GM18909 (cell line): ENCODE data around the gene TNN.
A peak's percentile ranks its signal among the peaks of the same experiment; 100 is the strongest.

Experiments
- ATAC-seq: cut with Tn5 transposase; IDR thresholded peaks from one replicate; pipeline ENCODE4 v1.9.1; 2021; ENCODE audit warnings: mild to moderate bottlenecking; ENCODE audit not compliant: unreplicated experiment, poor library complexity

The TNN gene

DNA sequence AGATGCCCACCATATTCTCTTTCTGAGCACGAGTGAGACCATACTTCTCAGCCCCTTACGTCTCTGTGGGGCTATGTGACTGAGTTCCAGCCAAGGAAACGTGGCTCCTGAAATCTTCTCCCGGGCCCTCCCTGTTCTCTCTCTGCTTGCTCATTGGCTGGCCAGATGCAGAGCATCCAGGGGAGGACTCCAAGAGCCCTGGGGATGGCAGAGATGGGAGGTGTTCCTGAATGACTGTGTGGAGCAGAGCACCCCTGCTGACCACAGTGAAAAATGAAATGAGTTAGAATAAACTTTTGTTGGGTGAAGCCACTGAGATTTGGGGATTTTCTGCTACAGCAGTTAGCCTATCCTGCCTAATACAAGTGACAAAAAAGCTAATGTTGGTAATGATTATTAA is 101.1 kb downstream of the TNN start:
- ATAC-seq = no peak

DNA sequence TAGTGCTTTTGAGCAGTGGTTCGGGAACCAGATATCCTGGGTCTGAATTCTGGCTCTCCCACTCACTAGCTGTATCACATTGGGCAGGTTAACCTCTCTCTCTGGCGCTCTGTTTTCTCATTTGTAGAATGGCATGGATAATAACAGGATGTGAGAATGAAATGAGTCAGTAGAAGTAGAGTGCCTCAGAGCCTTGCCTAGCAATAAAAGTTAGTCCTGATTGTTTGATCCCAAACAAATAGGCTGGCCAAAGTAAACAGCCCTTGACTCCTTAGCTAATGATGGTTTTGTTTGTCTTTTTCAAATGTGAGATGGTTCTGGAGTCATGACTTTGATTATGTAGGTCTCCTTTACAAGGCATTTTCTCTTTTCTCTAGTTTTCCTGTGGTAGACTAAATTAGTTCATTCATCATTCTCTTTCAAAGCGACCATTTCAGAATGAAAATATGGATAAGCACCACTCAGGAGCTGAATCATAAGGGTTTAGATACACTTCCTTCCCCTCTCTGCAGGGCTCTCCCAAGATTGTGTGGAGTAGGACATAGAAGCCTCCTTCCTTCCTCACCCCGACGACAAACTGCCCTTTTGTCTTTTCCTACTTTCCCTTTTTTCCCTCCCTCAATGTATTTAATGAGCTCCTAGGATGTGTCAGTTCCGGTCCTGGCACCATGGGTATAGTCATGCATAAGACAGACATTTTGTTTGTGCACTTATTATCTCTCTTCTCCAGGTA is 101.8 kb downstream of the TNN start:
- ATAC-seq = no peak

DNA sequence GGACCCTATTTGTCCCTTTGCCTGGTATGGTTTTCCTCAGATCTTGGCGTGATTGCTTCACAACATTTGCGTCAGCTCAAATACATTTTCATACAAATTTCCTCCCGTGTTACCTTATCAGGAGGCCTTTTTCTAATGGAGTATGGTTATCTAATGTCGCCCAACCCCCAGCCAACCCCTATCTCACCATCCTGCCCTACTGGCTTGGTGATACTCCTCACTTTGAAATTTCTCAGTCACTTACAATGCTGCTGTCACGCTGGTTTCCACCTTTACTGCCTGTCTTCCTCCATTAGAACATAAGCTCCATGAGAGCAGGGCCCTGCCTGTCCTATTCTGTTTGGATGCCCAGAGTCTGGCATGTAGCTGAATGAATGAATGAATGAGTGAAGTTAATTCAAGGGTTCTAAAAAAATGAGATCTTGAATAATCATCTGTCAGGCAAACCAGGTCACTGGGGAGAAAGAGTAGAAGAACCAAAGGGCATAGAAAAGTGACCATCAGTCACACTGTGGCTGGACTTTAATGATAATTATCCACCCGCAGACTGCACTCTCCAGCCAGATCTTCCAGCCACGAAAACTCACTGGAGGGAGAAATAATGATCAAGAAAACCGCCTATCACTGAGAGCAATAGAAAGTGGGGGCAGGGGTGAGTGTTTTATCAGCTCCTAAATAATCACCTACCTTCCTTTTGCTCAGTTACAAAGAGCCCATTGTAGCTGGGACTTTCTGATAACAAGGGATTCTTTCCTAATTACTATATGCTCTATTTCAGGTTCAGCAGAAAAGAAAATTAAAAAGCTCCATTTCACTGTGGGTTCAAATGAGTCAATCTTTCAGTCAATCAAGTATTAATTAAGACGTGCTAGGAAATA is 103.6 kb downstream of the TNN start:
- ATAC-seq = no peak

DNA sequence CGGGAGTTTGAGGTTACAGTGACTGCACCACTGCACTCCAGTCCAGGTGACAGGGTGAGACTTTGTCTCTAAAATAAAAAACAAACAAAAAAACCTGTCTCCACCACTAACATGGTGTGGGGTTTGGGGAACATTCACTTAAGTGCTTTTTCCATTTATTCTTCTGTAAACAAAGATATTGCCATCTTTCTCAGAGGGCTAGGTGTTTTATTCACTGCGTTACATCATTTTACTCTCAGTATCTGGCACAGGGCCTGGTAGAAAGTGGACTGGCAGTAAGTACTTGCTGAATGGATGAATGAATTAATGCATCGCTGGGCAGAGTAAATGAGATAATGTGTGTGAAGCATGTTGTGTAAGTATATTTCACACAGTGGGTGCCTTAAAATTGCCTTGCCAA is 104.9 kb downstream of the TNN start:
- ATAC-seq = no peak

DNA sequence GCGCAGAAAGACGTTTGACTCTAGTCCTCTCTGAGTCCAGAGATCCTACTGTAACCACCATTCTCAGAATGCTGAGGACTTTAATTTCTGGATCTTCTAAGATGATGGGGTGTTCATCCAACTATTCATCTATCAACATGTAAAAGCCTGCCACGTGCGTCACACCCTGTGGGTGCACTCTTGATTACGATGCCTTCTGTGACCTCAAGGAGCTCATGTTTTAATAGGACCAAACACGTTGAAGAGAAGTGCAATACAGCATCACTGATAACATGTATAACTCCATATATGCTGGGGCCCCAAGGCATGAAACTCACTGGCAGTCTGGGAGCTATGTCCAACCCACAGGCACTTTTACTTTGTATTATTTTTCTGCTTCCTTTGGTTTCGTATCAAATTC is 105.9 kb downstream of the TNN start:
- no peak for ATAC-seq

DNA sequence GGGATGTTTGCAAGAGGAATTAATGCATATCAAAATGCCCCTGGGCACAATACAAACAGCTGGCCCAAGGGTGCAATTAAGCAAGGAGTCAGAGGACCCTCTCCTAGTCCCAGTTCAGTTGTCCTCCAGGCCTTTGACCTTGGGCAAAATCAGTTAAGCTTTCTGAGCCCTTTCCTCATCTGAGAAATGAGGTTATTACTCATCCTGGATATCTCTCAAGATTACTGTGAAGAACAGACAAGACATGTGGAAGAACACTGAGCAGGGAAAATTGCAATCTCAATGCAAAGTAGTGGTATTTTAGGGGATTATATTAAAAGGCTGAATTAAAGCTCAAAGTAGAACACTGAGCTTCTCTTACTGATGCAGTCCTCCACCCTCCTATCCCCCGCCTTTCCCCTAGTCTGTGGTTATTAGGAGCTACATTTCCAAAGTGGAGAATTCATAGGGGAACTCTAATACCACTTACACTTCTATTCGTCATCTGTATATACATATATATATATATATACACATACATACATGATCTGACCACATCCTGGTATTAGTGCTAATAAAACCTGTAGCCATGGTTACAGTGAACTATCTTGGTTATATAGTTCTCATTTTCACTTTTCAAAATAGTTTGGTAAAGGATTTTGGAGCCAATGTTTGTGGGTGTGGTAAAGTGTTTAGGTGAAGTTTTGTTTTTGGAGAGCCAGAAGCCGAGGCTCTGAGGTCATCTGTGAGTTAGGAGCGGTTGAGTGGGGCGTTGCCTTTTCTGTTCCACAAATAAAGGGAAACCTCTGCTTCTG is 106.9 kb downstream of the TNN start:
- ATAC-seq = peak; percentile 88

DNA sequence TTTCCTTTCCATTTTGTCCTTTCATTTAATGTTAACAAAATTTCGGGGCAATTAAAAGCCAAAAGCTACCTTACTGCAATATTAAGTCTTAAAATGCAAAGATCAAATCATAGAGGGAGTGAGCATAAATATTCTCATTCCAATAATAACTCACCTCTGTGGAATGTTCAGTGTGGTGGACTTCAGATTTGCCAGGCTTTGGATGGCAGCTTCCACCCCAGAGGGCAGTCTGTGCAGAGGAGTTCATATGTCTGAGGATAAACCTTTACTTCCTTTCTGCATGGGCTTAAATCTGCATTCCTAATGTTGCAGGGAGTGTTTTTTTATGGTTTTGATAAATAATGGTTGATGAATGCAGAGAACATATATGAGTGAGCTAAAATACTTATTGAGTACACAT is 108.6 kb downstream of the TNN start:
- ATAC-seq = no peak

DNA sequence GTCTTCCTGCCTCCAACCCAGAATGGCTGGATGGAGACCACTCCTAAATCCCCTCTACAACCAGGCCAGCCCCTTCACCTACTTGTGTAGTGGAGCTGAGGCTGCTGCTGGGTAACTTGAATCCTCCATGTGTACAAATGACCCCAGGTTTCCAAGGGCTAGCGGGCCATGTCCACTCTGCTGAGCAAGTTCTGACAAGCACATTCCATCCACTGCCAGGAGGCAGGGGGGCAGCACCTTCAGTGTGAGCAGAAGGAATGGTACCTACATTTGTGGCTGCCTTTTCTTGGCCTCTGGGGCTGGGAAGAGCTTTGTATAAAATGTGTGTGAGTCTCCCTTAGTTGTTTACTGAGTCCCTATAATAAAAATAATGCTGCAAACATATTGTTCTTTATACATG is 110.4 kb downstream of the TNN start:
- no peak for ATAC-seq

DNA sequence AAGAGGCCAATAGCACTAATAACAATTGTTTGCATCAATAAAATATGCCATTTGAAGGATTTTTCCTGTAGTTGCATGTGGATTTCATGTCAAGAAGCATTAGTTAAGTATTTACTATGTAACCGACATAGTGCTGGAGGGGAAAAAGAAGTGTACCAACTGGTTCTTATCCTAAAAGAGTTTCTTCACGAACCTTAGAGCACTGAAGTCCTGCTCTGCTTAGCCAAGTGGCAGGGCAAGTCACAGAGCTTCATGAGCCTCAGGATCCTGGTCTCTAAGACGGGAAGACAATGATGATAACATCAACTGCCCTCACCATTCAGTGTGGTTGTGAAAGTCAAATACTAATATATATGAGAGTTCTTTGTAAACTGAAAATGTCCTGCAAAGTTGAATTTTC is 110.8 kb downstream of the TNN start:
- ATAC-seq = no peak

DNA sequence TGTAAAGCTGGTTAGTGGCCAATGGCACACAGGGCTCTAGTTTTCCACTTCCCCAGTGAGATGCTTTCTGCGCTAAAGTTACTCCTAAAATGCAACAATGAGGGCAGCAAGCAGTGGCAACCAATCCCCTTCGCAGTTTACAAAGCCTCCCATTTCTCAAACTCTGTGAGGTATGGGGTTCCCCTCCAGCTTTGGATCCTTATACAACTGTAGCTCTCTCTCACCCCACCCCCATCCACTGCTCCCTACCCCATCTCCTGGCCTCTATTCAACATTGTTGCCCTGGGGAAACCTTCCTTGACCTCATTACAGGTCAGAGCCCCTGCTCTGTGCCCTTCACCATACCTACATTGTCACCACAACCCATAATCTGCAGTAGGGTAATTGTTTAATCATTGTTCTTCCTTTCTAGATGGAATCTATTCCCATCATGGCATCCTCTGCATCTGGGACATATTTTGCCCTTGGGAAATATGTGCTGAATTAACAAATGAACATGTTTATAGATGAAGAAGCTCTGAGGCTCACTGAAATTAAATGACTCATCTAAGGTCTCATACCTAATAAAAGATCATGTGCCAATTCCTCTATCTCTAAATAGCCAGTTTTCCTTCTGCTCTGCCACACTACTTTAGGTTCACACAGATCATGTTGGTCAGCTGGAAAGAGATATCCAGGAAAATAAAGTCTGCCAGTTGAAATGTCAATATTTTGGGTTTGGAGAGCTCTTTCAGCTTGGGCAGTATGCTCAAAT is 112.4 kb downstream of the TNN start:
- ATAC-seq = no peak

DNA sequence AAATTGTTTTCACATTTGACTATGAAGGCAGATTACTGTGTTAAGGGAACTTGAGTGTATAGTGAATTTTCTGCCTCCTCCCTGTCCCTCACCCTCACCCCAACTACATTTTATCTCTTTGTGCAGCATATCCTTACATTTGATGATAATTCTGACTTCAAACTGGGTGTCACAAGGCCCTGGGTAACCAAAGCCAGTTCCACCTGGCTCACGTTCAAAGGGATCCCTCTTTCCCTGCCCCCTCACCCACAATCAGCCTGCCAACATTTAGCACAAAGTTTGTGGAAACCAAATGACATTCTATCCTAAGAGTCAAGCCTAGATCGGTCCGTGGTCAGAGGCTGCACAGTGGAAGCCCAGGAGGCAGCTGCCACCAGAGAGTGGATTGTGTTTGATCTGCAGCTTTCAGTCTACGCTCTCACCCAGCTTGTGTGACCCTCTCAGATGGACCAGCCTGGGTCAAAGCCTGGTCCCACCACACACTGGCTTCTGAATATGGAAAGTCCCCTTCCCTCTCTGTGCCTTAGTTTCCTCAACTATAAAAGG is 114.6 kb downstream of the TNN start:
- no peak for ATAC-seq

DNA sequence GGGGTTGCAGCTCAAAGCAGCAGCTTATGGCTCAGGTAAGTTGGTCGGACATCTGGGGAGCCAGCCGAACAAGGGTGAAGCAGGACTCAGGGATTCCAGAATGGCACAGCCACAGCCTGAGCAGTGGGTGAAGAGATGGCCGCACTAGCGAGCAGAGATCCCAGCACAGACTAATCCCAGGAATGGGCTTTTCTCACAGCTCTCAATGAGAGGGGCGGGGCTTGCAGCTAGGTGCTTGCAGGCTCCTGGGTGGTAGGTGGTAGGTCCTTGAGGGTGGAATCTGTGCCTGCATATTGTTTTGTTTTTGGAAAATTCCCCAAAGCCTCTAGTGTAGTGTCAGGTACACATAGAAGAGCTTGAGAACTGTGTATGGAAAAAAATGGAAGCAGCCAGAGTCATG is 116.0 kb downstream of the TNN start:
- ATAC-seq = no peak

DNA sequence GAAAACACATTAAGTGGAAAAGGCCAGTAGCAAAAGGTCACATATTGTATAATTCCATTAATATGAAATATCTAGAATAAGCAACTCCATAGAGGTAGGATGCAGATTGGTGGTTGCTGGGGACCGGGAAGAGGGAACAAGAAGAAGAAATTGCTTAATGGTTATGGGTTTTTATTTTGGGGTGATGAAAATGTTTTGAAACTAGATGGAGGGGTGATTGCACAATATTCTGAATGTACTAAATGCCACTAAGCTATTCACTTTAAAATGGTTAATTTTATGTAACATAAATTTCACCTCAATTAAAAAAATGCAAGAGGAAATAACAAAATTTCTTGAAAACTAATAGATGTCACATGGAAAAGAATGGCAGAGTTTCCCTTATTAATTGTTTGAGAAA is 118.3 kb downstream of the TNN start:
- ATAC-seq = no peak

DNA sequence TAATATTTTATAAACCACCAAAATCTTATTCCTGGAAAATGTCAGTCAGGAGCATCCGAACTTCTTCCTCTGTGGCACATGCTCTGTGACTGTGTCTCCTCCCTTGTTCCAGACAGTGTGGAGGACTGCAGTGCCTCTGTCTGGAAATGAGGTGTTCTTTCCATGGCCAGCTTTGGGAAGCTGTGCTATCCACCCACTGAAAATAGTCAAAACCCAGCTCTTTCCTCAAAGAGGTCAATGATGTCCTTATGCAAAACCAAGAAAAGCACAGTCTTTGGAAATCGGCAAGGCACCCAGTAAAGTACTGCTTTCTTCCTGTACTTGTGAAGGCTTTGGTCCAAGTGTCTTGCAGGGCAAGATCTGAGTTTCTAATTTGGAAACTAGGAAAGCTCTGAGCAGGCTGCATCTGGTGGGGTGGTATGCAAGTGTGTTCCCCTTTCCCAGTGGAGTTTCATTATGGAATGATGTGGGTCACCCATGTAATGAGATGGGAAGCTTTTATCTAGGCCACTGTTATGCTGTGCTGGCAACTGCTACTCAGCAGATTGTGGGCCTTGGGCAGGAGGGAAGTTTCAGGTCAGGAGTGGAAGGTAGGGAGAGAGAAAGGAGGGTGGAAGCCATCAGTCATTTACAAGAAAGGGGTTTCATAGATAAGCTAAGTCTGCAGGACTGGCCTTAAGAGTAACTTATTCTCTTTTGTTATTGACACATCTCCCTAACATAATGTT is 119.0 kb downstream of the TNN start:
- ATAC-seq = no peak

DNA sequence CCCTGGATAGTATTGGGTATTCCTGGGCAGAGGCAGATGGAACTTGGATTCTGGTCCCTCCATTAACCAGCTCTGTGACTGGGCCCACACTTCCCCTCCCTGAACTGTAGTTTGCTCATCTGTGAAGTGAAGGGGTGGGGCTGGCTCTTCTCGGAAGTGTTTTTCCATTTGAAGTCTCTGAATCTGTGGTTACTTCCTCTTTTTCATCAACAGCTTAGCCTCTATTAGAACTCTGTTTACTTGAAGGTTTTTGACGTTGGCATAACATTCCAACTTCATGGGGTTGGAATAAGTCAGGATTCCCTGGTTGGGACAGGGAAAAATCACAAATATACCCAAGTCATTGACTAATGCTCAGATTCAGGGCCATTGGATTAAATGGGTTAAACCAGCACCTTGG is 121.3 kb downstream of the TNN start:
- peak; percentile 69 for ATAC-seq

DNA sequence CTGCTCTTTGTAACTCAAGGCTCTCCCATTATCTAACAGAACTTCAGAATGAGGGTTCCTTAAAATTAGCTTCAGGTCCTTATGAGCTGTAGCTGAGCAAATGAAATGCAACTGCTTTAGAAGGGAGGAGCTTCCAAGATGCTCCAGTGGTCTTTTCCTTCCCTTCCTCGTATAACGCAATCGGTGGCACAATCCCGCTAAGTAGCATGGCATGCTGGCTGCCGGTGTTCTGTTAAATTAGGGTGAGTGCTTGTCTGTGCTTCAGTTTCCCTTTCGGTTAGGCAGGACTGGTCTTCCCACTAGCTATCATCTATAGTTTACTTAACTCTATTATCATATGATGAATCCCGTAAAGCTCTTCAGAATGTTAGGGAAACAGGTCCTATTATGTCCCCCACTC is 124.0 kb downstream of the TNN start:
- ATAC-seq = peak; percentile 33

DNA sequence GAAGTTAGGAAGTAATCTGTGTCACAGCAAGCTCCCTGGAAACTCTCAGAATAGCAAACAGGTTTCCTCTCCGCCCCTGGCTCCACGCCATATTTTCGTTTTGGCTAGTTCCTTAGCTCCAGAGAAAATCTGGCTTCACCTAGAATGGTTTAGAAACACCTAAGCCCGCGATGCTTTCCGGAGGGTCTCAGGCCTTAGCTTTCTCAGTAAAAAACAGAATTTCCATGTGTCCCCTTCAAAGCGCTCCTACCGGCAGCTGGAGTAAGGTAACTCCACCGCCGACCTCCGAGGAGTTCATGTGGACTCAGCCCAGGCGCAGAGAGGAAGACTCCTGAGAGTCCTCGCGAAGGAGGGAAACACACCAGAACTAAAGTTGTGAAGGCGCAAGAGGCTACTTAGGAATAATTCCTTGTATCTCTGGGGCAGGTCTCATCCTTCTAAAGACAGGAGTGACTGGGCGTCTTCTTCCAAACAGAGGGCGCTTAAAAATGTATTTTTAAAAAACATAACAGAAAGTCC is 124.5 kb downstream of the TNN start:
- ATAC-seq = no peak

DNA sequence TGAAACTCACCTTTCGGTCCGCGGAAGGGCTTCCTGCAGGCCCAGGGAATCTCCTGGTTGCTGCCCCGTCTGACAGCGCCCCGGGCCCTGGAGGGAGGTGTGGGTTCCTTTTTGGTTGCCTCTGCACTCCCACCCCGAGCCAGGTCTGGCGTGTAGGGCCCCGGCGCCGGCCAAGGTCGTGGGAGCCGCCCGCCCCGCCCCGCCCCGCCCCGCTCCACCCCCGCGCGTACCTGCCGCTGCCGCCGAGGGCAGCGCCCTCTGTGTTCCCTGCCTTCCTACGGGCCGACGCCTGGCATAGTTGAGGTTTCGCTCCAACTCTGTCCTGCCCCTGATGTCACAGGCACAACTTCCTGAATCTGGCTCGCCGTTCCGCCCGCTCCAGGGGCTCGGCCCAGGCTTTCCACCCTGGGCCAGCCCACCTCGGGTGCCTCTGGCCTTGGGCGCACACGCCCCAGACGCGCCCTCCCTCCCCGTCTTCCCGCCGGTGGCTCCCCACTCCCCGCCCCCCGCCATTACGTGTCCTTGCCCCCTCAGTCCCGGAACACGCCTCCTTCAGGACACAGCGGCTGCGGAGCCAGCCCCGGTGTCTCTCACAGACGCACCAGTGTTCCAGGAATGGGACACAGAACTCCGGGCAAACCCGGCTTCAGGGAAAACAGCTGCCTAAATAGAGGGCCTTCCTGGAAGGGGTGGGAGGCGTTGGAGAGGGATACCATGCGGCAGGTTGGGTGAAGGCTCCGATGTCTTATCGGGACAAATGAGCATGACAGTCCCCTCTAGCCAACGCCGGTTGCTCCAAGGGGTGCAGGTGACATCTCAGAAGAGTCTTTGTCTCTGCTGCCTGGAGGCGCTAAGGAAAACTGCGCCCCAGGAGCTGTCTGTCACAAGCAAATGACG is 125.2 kb downstream of the TNN start, which contains the start of gene KIAA0040:
Gene KIAA0040, minus strand, starts transcription at position 147 of the 897 bp plus-strand sequence. CDS start 31,763 bp downstream, outside the sequence.
- ATAC-seq = peak; percentile 54
